HepG2 (cell line): ENCODE results near the gene PCCB. TPM values are rescaled to one million over a fixed set of nuclear protein-coding genes. Genes with fewer than 3 reads are reported as not detected.

Experiments
- BORCS8-MEF2B ChIP-seq: sonication (generic); formaldehyde crosslinking; IDR thresholded peaks from 2 replicates; pipeline ENCODE4 v1.8.0; 2022; ENCODE audit warnings: mild to moderate bottlenecking, missing genetic modification reagents
- DPF2 ChIP-seq: sonication (generic); formaldehyde crosslinking; IDR thresholded peaks from 2 replicates; pipeline ENCODE4 v1.4.0; 2020; ENCODE audit warnings: mild to moderate bottlenecking, low read depth, missing genetic modification reagents, borderline replicate concordance
- KLF9 ChIP-seq: IDR thresholded peaks from 2 replicates; pipeline ENCODE4 v1.6.1; 2016; ENCODE audit warnings: low read depth
- PCBP2 ChIP-seq: fragments of 200-400 bp; formaldehyde crosslinking; optimal IDR thresholded peaks from 2 replicates; pipeline ENCODE3; 2018; ENCODE audit warnings: low read length, low read depth; ENCODE audit not compliant: poor library complexity, severe bottlenecking
- RELA ChIP-seq: sonication (generic); formaldehyde crosslinking; IDR thresholded peaks from 2 replicates; pipeline ENCODE4 v1.4.0; 2020; ENCODE audit warnings: missing genetic modification reagents
- SMAD9 ChIP-seq: sonication (generic); formaldehyde crosslinking; IDR thresholded peaks from 2 replicates; pipeline ENCODE4 v1.5.1; 2020; ENCODE audit warnings: mild to moderate bottlenecking, missing genetic modification reagents
- SMYD3 ChIP-seq: sonication (generic); formaldehyde crosslinking; IDR thresholded peaks from 2 replicates; pipeline ENCODE4 v1.8.1; 2023; ENCODE audit warnings: mild to moderate bottlenecking, missing genetic modification reagents
- XRCC5 ChIP-seq: fragments of 200-400 bp; formaldehyde crosslinking; optimal IDR thresholded peaks from 2 replicates; pipeline ENCODE3; 2017; ENCODE audit warnings: mild to moderate bottlenecking, low read length
- ZFP1 ChIP-seq: IDR thresholded peaks from 2 replicates; pipeline ENCODE4 v1.6.1; 2016
- ZFP41 ChIP-seq: sonication (generic); formaldehyde crosslinking; IDR thresholded peaks from 2 replicates; pipeline ENCODE4 v1.4.0; 2020; ENCODE audit warnings: mild to moderate bottlenecking, missing genetic modification reagents, borderline replicate concordance
- ZMYM4 ChIP-seq: sonication (generic); formaldehyde crosslinking; IDR thresholded peaks from 2 replicates; pipeline ENCODE4 v1.8.1; 2023; ENCODE audit warnings: mild to moderate bottlenecking, missing genetic modification reagents
- ZNF20 ChIP-seq: sonication (generic); formaldehyde crosslinking; IDR thresholded peaks from 2 replicates; pipeline ENCODE4 v1.4.0; 2020; ENCODE audit warnings: mild to moderate bottlenecking, moderate library complexity, missing genetic modification reagents
- ZNF678 ChIP-seq: sonication (generic); formaldehyde crosslinking; IDR thresholded peaks from 2 replicates; pipeline ENCODE4 v1.4.0; 2020; ENCODE audit warnings: mild to moderate bottlenecking, missing genetic modification reagents
- ZSCAN12 ChIP-seq: sonication (generic); formaldehyde crosslinking; IDR thresholded peaks from 2 replicates; pipeline ENCODE4 v1.9.0; 2021; ENCODE audit warnings: mild to moderate bottlenecking, missing genetic modification reagents
- polyA plus RNA-seq, 8 experiments: library from polyadenylated mRNA; depleted of rRNA in 3 of 8; stranded (reverse) in 7 of 8; unstranded in 1 of 8; fragments of >200 nt; fragmentation: Illumina TruSeq in 4 of 8; extraction: Trizol in 4 of 8; gene quantifications; 2 replicates each; pipeline versions ENCODE4 v1.2.1 to v1.2.3, GENCODE V29; 2011 to 2016; ENCODE audit warnings: low read depth in 4 of 8, missing spikeins in 1 of 8, mixed read lengths in 1 of 8; ENCODE audit not compliant: insufficient read depth in 1 of 8
- total RNA-seq, 5 experiments: library from RNA; depleted of rRNA; stranded (reverse); fragments of >200 nt; fragmentation: Illumina TruSeq; extraction: Trizol; gene quantifications; 2 replicates each; pipeline ENCODE4 v1.2.3, GENCODE V29; 2016; ENCODE audit warnings: low read depth in 1 of 5
- TF ChIP-seq, protein P1 (sequence below): sonication (generic); formaldehyde crosslinking; IDR thresholded peaks from 2 replicates; pipeline ENCODE4 v1.4.0; 2020; ENCODE audit warnings: mild to moderate bottlenecking, missing genetic modification reagents
- TF ChIP-seq, protein P2 (sequence below): sonication (generic); formaldehyde crosslinking; IDR thresholded peaks from 2 replicates; pipeline ENCODE4 v1.5.0; 2020; ENCODE audit warnings: mild to moderate bottlenecking, missing genetic modification reagents, borderline replicate concordance
- TF ChIP-seq, protein P3 (sequence below): IDR thresholded peaks from 2 replicates; pipeline ENCODE4 v1.6.1; 2016; ENCODE audit warnings: missing compliant biosample characterization, missing genetic modification reagents, borderline replicate concordance
- TF ChIP-seq, protein P4 (sequence below): sonication (generic); formaldehyde crosslinking; IDR thresholded peaks from 2 replicates; pipeline ENCODE4 v1.4.0; 2020; ENCODE audit warnings: missing genetic modification reagents

PCCB gene
- total and polyA plus RNA-seq, 2 of the 13 experiments (the other 11 are each of a cell fraction or from before 2014, with no cell fraction given), result 84.1 to 88.7 TPM

DNA sequence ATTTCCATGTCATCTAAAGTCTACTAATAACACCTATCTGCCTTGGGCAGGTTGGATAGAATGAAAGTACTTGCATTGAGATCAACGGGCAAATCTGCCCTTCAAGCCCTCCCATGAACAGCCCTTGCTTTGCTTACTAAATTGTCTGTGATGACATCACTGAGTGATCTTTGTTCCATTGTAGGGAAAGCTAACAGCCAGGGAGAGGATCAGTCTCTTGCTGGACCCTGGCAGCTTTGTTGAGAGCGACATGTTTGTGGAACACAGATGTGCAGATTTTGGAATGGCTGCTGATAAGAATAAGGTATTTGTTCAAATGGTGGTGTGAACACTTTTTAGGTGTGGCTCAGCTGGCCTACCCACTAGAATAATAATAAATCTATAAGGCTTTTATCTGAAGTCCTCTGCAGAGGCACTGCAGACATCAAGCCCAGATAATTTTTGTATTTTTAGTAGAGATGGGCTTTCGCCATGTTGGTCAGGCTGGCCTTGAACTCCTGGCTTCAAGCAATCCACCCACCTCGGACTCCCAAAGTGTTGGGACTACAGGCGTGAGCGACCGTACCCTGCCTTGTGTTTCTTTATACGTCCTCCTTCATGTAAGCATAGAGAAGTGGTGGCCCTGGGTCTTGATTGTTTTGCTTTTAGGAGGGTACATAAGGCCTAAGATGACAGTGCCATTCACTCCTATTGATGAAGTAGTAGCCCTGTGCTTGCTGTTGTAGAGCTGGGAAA is 5.7 kb downstream of the PCCB start (continued):
- no peak for TF ChIP-seq PCBP2
- TF ChIP-seq SMAD9, result no peak
- TF ChIP-seq, protein P1, sequence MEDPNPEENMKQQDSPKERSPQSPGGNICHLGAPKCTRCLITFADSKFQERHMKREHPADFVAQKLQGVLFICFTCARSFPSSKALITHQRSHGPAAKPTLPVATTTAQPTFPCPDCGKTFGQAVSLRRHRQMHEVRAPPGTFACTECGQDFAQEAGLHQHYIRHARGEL, result no peak
- no peak for TF ChIP-seq KLF9 (CRISPR knock-in tag)
- TF ChIP-seq ZFP41 (CRISPR knock-in tag), result no peak
- TF ChIP-seq XRCC5, result peak; percentile 55
- no peak for TF ChIP-seq ZSCAN12 (CRISPR knock-in tag)
- TF ChIP-seq BORCS8-MEF2B (CRISPR knock-in tag), result 0 out of 2 replicates have a peak, but pooled peaks have one; percentile 10
- TF ChIP-seq ZNF20, result no peak
- TF ChIP-seq ZMYM4 (CRISPR knock-in tag), result peak; percentile 82
- TF ChIP-seq, protein P2, sequence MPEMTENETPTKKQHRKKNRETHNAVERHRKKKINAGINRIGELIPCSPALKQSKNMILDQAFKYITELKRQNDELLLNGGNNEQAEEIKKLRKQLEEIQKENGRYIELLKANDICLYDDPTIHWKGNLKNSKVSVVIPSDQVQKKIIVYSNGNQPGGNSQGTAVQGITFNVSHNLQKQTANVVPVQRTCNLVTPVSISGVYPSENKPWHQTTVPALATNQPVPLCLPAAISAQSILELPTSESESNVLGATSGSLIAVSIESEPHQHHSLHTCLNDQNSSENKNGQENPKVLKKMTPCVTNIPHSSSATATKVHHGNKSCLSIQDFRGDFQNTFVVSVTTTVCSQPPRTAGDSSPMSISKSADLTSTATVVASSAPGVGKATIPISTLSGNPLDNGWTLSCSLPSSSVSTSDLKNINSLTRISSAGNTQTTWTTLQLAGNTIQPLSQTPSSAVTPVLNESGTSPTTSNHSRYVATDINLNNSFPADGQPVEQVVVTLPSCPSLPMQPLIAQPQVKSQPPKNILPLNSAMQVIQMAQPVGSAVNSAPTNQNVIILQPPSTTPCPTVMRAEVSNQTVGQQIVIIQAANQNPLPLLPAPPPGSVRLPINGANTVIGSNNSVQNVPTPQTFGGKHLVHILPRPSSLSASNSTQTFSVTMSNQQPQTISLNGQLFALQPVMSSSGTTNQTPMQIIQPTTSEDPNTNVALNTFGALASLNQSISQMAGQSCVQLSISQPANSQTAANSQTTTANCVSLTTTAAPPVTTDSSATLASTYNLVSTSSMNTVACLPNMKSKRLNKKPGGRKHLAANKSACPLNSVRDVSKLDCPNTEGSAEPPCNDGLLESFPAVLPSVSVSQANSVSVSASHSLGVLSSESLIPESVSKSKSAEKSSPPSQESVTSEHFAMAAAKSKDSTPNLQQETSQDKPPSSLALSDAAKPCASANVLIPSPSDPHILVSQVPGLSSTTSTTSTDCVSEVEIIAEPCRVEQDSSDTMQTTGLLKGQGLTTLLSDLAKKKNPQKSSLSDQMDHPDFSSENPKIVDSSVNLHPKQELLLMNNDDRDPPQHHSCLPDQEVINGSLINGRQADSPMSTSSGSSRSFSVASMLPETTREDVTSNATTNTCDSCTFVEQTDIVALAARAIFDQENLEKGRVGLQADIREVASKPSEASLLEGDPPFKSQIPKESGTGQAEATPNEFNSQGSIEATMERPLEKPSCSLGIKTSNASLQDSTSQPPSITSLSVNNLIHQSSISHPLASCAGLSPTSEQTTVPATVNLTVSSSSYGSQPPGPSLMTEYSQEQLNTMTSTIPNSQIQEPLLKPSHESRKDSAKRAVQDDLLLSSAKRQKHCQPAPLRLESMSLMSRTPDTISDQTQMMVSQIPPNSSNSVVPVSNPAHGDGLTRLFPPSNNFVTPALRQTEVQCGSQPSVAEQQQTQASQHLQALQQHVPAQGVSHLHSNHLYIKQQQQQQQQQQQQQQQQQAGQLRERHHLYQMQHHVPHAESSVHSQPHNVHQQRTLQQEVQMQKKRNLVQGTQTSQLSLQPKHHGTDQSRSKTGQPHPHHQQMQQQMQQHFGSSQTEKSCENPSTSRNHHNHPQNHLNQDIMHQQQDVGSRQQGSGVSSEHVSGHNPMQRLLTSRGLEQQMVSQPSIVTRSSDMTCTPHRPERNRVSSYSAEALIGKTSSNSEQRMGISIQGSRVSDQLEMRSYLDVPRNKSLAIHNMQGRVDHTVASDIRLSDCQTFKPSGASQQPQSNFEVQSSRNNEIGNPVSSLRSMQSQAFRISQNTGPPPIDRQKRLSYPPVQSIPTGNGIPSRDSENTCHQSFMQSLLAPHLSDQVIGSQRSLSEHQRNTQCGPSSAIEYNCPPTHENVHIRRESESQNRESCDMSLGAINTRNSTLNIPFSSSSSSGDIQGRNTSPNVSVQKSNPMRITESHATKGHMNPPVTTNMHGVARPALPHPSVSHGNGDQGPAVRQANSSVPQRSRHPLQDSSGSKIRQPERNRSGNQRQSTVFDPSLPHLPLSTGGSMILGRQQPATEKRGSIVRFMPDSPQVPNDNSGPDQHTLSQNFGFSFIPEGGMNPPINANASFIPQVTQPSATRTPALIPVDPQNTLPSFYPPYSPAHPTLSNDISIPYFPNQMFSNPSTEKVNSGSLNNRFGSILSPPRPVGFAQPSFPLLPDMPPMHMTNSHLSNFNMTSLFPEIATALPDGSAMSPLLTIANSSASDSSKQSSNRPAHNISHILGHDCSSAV (CRISPR knock-in tag), result no peak
- TF ChIP-seq DPF2 (CRISPR knock-in tag), result no peak
- TF ChIP-seq, protein P3, sequence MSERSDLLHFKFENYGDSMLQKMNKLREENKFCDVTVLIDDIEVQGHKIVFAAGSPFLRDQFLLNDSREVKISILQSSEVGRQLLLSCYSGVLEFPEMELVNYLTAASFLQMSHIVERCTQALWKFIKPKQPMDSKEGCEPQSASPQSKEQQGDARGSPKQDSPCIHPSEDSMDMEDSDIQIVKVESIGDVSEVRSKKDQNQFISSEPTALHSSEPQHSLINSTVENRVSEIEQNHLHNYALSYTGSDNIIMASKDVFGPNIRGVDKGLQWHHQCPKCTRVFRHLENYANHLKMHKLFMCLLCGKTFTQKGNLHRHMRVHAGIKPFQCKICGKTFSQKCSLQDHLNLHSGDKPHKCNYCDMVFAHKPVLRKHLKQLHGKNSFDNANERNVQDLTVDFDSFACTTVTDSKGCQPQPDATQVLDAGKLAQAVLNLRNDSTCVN (CRISPR knock-in tag), result no peak
- no peak for TF ChIP-seq ZNF678
- no peak for TF ChIP-seq ZFP1
- TF ChIP-seq SMYD3 (CRISPR knock-in tag), result 0 out of 2 replicates have a peak, but pooled peaks have one; percentile 39
- no peak for TF ChIP-seq RELA
- TF ChIP-seq, protein P4, sequence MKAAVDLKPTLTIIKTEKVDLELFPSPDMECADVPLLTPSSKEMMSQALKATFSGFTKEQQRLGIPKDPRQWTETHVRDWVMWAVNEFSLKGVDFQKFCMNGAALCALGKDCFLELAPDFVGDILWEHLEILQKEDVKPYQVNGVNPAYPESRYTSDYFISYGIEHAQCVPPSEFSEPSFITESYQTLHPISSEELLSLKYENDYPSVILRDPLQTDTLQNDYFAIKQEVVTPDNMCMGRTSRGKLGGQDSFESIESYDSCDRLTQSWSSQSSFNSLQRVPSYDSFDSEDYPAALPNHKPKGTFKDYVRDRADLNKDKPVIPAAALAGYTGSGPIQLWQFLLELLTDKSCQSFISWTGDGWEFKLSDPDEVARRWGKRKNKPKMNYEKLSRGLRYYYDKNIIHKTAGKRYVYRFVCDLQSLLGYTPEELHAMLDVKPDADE (CRISPR knock-in tag), result no peak
